ENCODE measurements around the gene HGFAC.

- TF ChIP-seq CTCF (IDR thresholded peaks at IDR 0.05; ENCODE audit: low read depth, low read length, poor library complexity, severe bottlenecking) = peak; percentile 95
- no peak for TF ChIP-seq EZH2phosphoT487 (IDR thresholded peaks at IDR 0.05; ENCODE audit: borderline replicate concordance, low read length)
These were observed 1.4 kb downstream of the HGFAC start for GRCh38 chr4:3442959-3443749.
